Endothelial cell of umbilical vein (primary cell): ENCODE results near the gene MBIP.

Experiments
- CTCF ChIP-seq, 2 donors: IDR thresholded peaks; 1 replicate in 1 of 2; 2 replicates in 1 of 2; pipeline ENCODE4 v1.5.1; 2011; ENCODE audit warnings: low read length in 2 of 2, mild to moderate bottlenecking in 2 of 2, moderate library complexity in 2 of 2, control low read depth in 1 of 2, inconsistent platforms in 1 of 2, low read depth in 1 of 2; ENCODE audit not compliant: insufficient read depth in 1 of 2; ENCODE audit errors: extremely low read depth in 1 of 2
- FOS ChIP-seq: IDR thresholded peaks from 2 replicates; pipeline ENCODE4 v1.6.1; 2011; ENCODE audit warnings: mild to moderate bottlenecking, low read length, moderate library complexity, borderline replicate concordance; ENCODE audit not compliant: insufficient read depth

- TF ChIP-seq CTCF (IDR thresholded peaks at IDR 0.05; ENCODE audit: extremely low read depth in 1 of 2, insufficient read depth in 1 of 2, low read depth in 1 of 2, low read length in 2 of 2), result no peak
- TF ChIP-seq FOS, result no peak
Observed at GRCh38 chr14:36271222-36271621, 49.2 kb downstream of the MBIP start.
